Measurements from ENCODE around the gene HHEX.
"Not testable (repeated sequence)": the region's sequence is repeated elsewhere in the genome, so short reads cannot be mapped to it uniquely, and the experiment has no call there.

- TF ChIP-seq CTCF (conservative IDR thresholded peaks at IDR 0.05; ENCODE audit: low read depth, low read length); EZH2 (IDR thresholded peaks at IDR 0.05; ENCODE audit: low read length, unreplicated experiment); EZH2phosphoT487 (IDR thresholded peaks at IDR 0.05; ENCODE audit: borderline replicate concordance, low read length): not testable (repeated sequence)
Measured at GRCh38 chr10:92650864-92651263, 38.9 kb upstream of the HHEX start.

Measured in PC-3 (cell line).